ENCODE measurements around the gene EPHB2. TPM values are rescaled to one million over a fixed set of nuclear protein-coding genes. Genes with fewer than 3 reads are reported as not detected.
A peak's percentile ranks its signal among the peaks of the same experiment; 100 is the strongest.
"Not testable (repeated sequence)": the region's sequence is repeated elsewhere in the genome, so short reads cannot be mapped to it uniquely, and the experiment has no call there.

Gene EPHB2
- total RNA-seq (24.5 TPM), polyA plus RNA-seq (ENCODE audit: insufficient read depth in 1 of 8, insufficient read length in 8 of 8, low replicate concordance in 1 of 8) (10 to 100 TPM; 10.7 to 31.7 (median 19.9) TPM)
- long read RNA-seq, donor 1, partial matches to known transcripts = 0 of 2 reads
- long read RNA-seq, donor 1, other reads (novel, unspliced or antisense) = 0 of 2 reads
- long read RNA-seq, donor 2 = 0 reads
- long read RNA-seq, donor 3, partial matches to known transcripts = 0 of 2 reads
- long read RNA-seq, donor 3, other reads (novel, unspliced or antisense) = 0 of 2 reads
- long read RNA-seq, donor 4 = 0 reads
- long read RNA-seq, donor 5, partial matches to known transcripts = 0 of 3 reads
- long read RNA-seq, donor 5, other reads (novel, unspliced or antisense) = 0 of 3 reads
- long read RNA-seq, donor 6, partial matches to known transcripts = 0 of 2 reads
- long read RNA-seq, donor 6, other reads (novel, unspliced or antisense) = 0 of 2 reads
- long read RNA-seq, donor 7, partial matches to known transcripts = 7 of 8 reads
- long read RNA-seq, donor 7, other reads (novel, unspliced or antisense) = 0 of 8 reads
- long read RNA-seq, donor 8 = 0 reads
- long read RNA-seq, donor 9 = 0 reads
- long read RNA-seq, donor 10, partial matches to known transcripts = 0 of 3 reads
- long read RNA-seq, donor 10, other reads (novel, unspliced or antisense) = 0 of 3 reads
- long read RNA-seq, donor 11, partial matches to known transcripts = 17 of 17 reads
- long read RNA-seq, donor 11, other reads (novel, unspliced or antisense) = 0 of 17 reads

DNA sequence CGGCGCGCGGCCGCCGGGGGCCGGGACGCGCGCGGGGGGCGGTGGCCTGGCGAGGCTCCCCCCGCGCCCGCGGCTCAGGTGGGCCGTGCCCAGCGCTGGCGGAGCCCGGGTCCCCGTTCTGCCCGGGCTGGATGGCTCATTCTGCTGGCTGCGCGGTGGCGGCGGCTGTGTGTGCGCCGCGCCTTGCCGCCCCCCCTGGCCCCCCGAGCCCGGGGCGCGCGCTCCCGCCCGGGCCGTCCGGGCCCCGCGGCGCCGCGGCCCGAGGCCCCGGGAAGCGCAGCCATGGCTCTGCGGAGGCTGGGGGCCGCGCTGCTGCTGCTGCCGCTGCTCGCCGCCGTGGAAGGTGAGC lies at the start of gene EPHB2:
EPHB2 (plus strand) TSS at position 139 of the 349 bp plus-strand sequence; CDS start at position 283, 144 bp downstream.
- Histone ChIP-seq H3K36me3 (ENCODE audit: control insufficient read depth, insufficient read depth, low read length) (no peaks in the 10 kb centered on the region), H3K27ac (ENCODE audit: low read length) (no peak within 1 kb of the TSS), H3K9me3 (replicated peaks; ENCODE audit: control insufficient read depth, low read depth, low read length) (no peaks in the 10 kb centered on the region), H3K4me3 (ENCODE audit: low read length) (peak within 1 kb of the TSS; percentile 48), H3K27me3 (ENCODE audit: control insufficient read depth, insufficient read depth, low read length) (peaks cover 39% of the 10 kb centered on the region), H3K4me1 (ENCODE audit: control insufficient read depth, insufficient read depth, low read length) (peaks cover 33% of the 10 kb centered on the region)
- WGBS (ENCODE audit: insufficient coverage) = under 1% methylated on average over 55 of the region's 55 CpGs
- DNase-seq = peak; percentile 58

- no peak for DNase-seq
- Histone ChIP-seq H3K4me3 (ENCODE audit: low read length) (no peak overlapping the region), H3K9me3 (replicated peaks; ENCODE audit: control insufficient read depth, low read depth, low read length) (no peaks in the 10 kb centered on the region), H3K27me3 (ENCODE audit: control insufficient read depth, insufficient read depth, low read length) (peaks cover 5% of the 10 kb centered on the region), H3K4me1 (ENCODE audit: control insufficient read depth, insufficient read depth, low read length) (peaks cover 3% of the 10 kb centered on the region), H3K27ac (ENCODE audit: low read length) (no peak overlapping the region), H3K36me3 (ENCODE audit: control insufficient read depth, insufficient read depth, low read length) (no peaks in the 10 kb centered on the region)
- WGBS (ENCODE audit: insufficient coverage) = 83% methylated on average over 2 of the region's 2 CpGs
Observed at GRCh38 chr1:22661880-22662279, 48.8 kb upstream of the EPHB2 start.

GRCh38 chr1:22662318-22662717 lies 48.3 kb upstream of the EPHB2 start:
- Histone ChIP-seq H3K27me3 (ENCODE audit: control insufficient read depth, insufficient read depth, low read length) (peaks cover 7% of the 10 kb centered on the region), H3K9me3 (replicated peaks; ENCODE audit: control insufficient read depth, low read depth, low read length) (no peaks in the 10 kb centered on the region), H3K36me3 (ENCODE audit: control insufficient read depth, insufficient read depth, low read length) (no peaks in the 10 kb centered on the region), H3K4me3 (ENCODE audit: low read length) (no peak overlapping the region), H3K4me1 (ENCODE audit: control insufficient read depth, insufficient read depth, low read length) (peaks cover 3% of the 10 kb centered on the region), H3K27ac (ENCODE audit: low read length) (no peak overlapping the region)
- peak; percentile 39 for DNase-seq
- WGBS (ENCODE audit: insufficient coverage) = 52% methylated on average over 4 of the region's 5 CpGs

GRCh38 chr1:22662986-22663408 lies 47.6 kb upstream of the EPHB2 start:
- H3K9me3 ChIP-seq (replicated peaks; ENCODE audit: control insufficient read depth, low read depth, low read length) = no peaks in the 10 kb centered on the region
- peaks cover 3% of the 10 kb centered on the region for H3K4me1 ChIP-seq (ENCODE audit: control insufficient read depth, insufficient read depth, low read length)
- H3K27me3 ChIP-seq (ENCODE audit: control insufficient read depth, insufficient read depth, low read length) = peaks cover 5% of the 10 kb centered on the region
- no peak overlapping the region for H3K4me3 ChIP-seq (ENCODE audit: low read length)
- no peak for DNase-seq
- 62% methylated on average over 8 of the region's 8 CpGs for WGBS (ENCODE audit: insufficient coverage)
- no peaks in the 10 kb centered on the region for H3K36me3 ChIP-seq (ENCODE audit: control insufficient read depth, insufficient read depth, low read length)
- H3K27ac ChIP-seq (ENCODE audit: low read length) = no peak overlapping the region

DNA sequence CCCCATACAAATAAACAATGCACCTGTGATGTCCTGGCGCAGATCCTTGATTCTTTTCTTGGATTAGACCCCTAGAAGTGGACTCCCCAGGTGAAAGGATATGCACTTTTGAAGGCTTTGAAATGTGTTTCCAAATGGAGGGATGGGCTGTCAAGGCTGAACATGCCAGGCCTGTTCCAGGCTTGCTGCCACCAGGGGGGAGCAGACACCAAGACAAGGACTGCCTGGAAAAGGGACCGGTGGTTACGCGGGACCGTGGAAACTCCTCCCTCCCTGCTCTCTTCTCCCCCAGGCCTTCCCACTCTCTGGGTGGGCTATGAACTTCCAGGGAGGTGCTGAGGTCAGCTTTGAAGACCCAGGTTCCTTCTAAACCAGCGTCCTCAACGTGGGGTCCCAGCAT lies 44.9 kb upstream of the EPHB2 start:
- DNase-seq = peak; percentile 68
- Histone ChIP-seq H3K4me3 (ENCODE audit: low read length) (no peak overlapping the region), H3K27me3 (ENCODE audit: control insufficient read depth, insufficient read depth, low read length) (peaks cover 5% of the 10 kb centered on the region), H3K9me3 (replicated peaks; ENCODE audit: control insufficient read depth, low read depth, low read length) (no peaks in the 10 kb centered on the region), H3K36me3 (ENCODE audit: control insufficient read depth, insufficient read depth, low read length) (no peaks in the 10 kb centered on the region), H3K4me1 (ENCODE audit: control insufficient read depth, insufficient read depth, low read length) (peaks cover 3% of the 10 kb centered on the region), H3K27ac (ENCODE audit: low read length) (no peak overlapping the region)
- 6% methylated on average over 2 of the region's 7 CpGs for WGBS (ENCODE audit: insufficient coverage)

- Histone ChIP-seq H3K4me1 (ENCODE audit: control insufficient read depth, insufficient read depth, low read length) (peaks cover 3% of the 10 kb centered on the region), H3K9me3 (replicated peaks; ENCODE audit: control insufficient read depth, low read depth, low read length) (no peaks in the 10 kb centered on the region), H3K27me3 (ENCODE audit: control insufficient read depth, insufficient read depth, low read length) (peaks cover 7% of the 10 kb centered on the region), H3K4me3 (ENCODE audit: low read length) (no peak overlapping the region), H3K27ac (ENCODE audit: low read length) (no peak overlapping the region), H3K36me3 (ENCODE audit: control insufficient read depth, insufficient read depth, low read length) (no peaks in the 10 kb centered on the region)
- WGBS (ENCODE audit: insufficient coverage) = 30% methylated on average over 1 of the region's 2 CpGs
- no peak for DNase-seq
Observed at GRCh38 chr1:22666412-22666811, 44.2 kb upstream of the EPHB2 start.

- not testable (repeated sequence) for DNase-seq; H3K27ac ChIP-seq (ENCODE audit: low read length); H3K4me1 ChIP-seq (ENCODE audit: control insufficient read depth, insufficient read depth, low read length); H3K9me3 ChIP-seq (replicated peaks; ENCODE audit: control insufficient read depth, low read depth, low read length); H3K36me3 ChIP-seq (ENCODE audit: control insufficient read depth, insufficient read depth, low read length); H3K4me3 ChIP-seq (ENCODE audit: low read length)
- 100% methylated on average over 1 of the region's 2 CpGs for WGBS (ENCODE audit: insufficient coverage)
- peaks cover 27% of the 10 kb centered on the region for H3K27me3 ChIP-seq (ENCODE audit: control insufficient read depth, insufficient read depth, low read length)
Observed at GRCh38 chr1:22668840-22669239, 41.8 kb upstream of the EPHB2 start.

DNA sequence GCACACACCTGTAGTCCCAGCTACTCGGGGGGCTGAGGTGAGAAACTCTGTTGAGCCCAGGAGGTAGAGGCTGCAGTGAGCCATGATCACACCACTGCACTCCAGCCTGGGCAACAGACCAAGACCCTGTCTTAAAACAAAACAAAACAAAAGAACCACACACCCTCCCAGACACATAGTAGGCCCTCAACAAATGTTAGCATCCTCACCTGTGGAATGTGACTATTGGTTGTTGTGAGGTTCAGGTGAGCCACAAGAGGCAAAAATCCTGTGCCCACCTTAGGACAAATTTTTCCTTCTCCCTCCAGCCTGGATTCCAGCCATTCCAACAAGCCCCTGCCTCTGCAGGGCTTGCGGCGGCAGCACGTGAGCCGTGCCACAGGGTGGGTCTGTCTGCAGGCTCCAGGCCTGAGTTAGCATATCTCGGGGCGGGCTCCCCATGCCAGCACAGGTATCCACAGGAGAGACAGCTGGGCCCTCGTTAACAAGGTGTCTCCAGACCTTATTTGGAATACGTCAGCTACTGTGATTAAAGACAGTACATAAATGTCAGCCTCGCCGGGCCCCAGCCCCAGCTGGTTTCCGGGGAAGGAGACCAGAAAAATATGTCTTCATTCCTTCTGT lies 40.2 kb upstream of the EPHB2 start:
- Histone ChIP-seq H3K9me3 (replicated peaks; ENCODE audit: control insufficient read depth, low read depth, low read length) (no peaks in the 10 kb centered on the region), H3K4me3 (ENCODE audit: low read length) (no peak overlapping the region), H3K27ac (ENCODE audit: low read length) (no peak overlapping the region), H3K4me1 (ENCODE audit: control insufficient read depth, insufficient read depth, low read length) (peaks cover 7% of the 10 kb centered on the region), H3K27me3 (ENCODE audit: control insufficient read depth, insufficient read depth, low read length) (peaks cover 27% of the 10 kb centered on the region), H3K36me3 (ENCODE audit: control insufficient read depth, insufficient read depth, low read length) (no peaks in the 10 kb centered on the region)
- 40% methylated on average over 12 of the region's 12 CpGs for WGBS (ENCODE audit: insufficient coverage)
- DNase-seq = no peak

- WGBS (ENCODE audit: insufficient coverage) = 61% methylated on average over 2 of the region's 4 CpGs
- H3K4me1 ChIP-seq (ENCODE audit: control insufficient read depth, insufficient read depth, low read length) = peaks cover 12% of the 10 kb centered on the region
- no peak overlapping the region for H3K27ac ChIP-seq (ENCODE audit: low read length)
- no peak overlapping the region for H3K4me3 ChIP-seq (ENCODE audit: low read length)
- H3K36me3 ChIP-seq (ENCODE audit: control insufficient read depth, insufficient read depth, low read length) = no peaks in the 10 kb centered on the region
- DNase-seq = no peak
- peaks cover 25% of the 10 kb centered on the region for H3K27me3 ChIP-seq (ENCODE audit: control insufficient read depth, insufficient read depth, low read length)
- H3K9me3 ChIP-seq (replicated peaks; ENCODE audit: control insufficient read depth, low read depth, low read length) = no peaks in the 10 kb centered on the region
Observed at GRCh38 chr1:22671999-22672398, 38.6 kb upstream of the EPHB2 start.
